HEK293 (cell line): ENCODE data around the gene PRR15.

Source experiments
- KLF9 ChIP-seq: fragments of 450-650 bp; formaldehyde crosslinking; IDR thresholded peaks from 2 replicates; pipeline ENCODE4 v1.5.1; 2016; ENCODE audit warnings: missing biosample characterization, missing genetic modification characterization, low read depth
- SETDB1 ChIP-seq: IDR thresholded peaks from one replicate; pipeline ENCODE4 v1.6.1; 2017; ENCODE audit warnings: mild to moderate bottlenecking, low read length, moderate library complexity, mixed read lengths; ENCODE audit not compliant: insufficient read length
- ZNF140 ChIP-seq: fragments of 450-650 bp; formaldehyde crosslinking; IDR thresholded peaks from 2 replicates; pipeline ENCODE4 v1.5.1; 2016; ENCODE audit warnings: missing biosample characterization, missing genetic modification characterization
- ZNF416 ChIP-seq: fragments of 450-650 bp; formaldehyde crosslinking; IDR thresholded peaks from 2 replicates; pipeline ENCODE4 v1.5.1; 2016; ENCODE audit warnings: missing biosample characterization, missing genetic modification characterization
- ZNF560 ChIP-seq: fragments of 450-650 bp; formaldehyde crosslinking; IDR thresholded peaks from 2 replicates; pipeline ENCODE4 v1.5.1; 2017; ENCODE audit warnings: missing biosample characterization, missing genetic modification characterization, borderline replicate concordance
- ZNF747 ChIP-seq: fragments of 450-650 bp; formaldehyde crosslinking; IDR thresholded peaks from 2 replicates; pipeline ENCODE4 v1.5.1; 2016; ENCODE audit warnings: missing biosample characterization, missing genetic modification characterization
- ZSCAN23 ChIP-seq: fragments of 450-650 bp; formaldehyde crosslinking; IDR thresholded peaks from 2 replicates; pipeline ENCODE4 v1.5.1; 2016; ENCODE audit warnings: missing biosample characterization, missing genetic modification characterization
- ZSCAN30 ChIP-seq: fragments of 450-650 bp; IDR thresholded peaks from 2 replicates; pipeline ENCODE4 v1.5.1; 2018; ENCODE audit warnings: missing biosample characterization, mild to moderate bottlenecking, missing genetic modification characterization, moderate library complexity
- TF ChIP-seq, protein P1 (sequence below): fragments of 450-650 bp; formaldehyde crosslinking; IDR thresholded peaks from 2 replicates; pipeline ENCODE4 v1.5.1; 2016; ENCODE audit warnings: missing biosample characterization, missing genetic modification characterization
- TF ChIP-seq, protein P2 (sequence below): fragments of 450-650 bp; formaldehyde crosslinking; IDR thresholded peaks from 2 replicates; pipeline ENCODE4 v1.5.1; 2016; ENCODE audit warnings: missing biosample characterization, missing genetic modification characterization
- TF ChIP-seq, protein P3 (sequence below): fragments of 450-650 bp; formaldehyde crosslinking; IDR thresholded peaks from 2 replicates; pipeline ENCODE4 v1.5.1; 2016; ENCODE audit warnings: missing biosample characterization, missing genetic modification characterization
- TF ChIP-seq, protein P4 (sequence below): fragments of 450-650 bp; formaldehyde crosslinking; IDR thresholded peaks from 2 replicates; pipeline ENCODE4 v1.5.1; 2016; ENCODE audit warnings: missing biosample characterization, missing genetic modification characterization

DNA sequence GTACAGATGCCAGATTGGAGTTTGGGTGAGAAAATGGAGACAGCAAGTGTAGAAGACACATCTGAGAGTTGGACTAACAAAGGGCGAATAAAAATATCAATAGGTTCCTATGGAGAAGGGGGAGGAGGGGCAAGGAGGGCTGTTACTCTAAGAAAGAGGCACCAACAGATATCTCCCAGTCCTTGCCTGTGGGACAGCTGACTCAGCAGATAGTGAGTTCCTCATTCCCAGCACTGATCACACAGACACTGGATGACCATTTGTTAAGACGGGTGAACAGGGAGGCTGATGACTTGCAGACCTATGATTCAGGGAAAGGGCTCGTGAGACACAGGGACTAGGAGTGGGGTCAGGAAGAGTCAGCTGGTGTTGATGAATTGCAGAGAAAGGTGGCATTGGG lies 5.7 kb upstream of the PRR15 start:
- no peak for TF ChIP-seq ZNF416 (tag by site-specific recombination)
- TF ChIP-seq SETDB1: no peak
- TF ChIP-seq ZNF140 (tag by site-specific recombination): no peak
- TF ChIP-seq, protein P1, sequence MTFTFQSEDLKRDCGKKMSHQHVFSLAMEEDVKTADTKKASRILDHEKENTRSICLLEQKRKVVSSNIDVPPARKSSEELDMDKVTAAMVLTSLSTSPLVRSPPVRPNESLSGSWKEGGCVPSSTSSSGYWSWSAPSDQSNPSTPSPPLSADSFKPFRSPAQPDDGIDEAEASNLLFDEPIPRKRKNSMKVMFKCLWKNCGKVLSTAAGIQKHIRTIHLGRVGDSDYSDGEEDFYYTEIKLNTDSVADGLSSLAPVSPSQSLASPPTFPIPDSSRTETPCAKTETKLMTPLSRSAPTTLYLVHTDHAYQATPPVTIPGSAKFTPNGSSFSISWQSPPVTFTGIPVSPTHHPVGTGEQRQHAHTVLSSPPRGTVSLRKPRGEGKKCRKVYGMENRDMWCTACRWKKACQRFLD: no peak
- TF ChIP-seq, protein P2, sequence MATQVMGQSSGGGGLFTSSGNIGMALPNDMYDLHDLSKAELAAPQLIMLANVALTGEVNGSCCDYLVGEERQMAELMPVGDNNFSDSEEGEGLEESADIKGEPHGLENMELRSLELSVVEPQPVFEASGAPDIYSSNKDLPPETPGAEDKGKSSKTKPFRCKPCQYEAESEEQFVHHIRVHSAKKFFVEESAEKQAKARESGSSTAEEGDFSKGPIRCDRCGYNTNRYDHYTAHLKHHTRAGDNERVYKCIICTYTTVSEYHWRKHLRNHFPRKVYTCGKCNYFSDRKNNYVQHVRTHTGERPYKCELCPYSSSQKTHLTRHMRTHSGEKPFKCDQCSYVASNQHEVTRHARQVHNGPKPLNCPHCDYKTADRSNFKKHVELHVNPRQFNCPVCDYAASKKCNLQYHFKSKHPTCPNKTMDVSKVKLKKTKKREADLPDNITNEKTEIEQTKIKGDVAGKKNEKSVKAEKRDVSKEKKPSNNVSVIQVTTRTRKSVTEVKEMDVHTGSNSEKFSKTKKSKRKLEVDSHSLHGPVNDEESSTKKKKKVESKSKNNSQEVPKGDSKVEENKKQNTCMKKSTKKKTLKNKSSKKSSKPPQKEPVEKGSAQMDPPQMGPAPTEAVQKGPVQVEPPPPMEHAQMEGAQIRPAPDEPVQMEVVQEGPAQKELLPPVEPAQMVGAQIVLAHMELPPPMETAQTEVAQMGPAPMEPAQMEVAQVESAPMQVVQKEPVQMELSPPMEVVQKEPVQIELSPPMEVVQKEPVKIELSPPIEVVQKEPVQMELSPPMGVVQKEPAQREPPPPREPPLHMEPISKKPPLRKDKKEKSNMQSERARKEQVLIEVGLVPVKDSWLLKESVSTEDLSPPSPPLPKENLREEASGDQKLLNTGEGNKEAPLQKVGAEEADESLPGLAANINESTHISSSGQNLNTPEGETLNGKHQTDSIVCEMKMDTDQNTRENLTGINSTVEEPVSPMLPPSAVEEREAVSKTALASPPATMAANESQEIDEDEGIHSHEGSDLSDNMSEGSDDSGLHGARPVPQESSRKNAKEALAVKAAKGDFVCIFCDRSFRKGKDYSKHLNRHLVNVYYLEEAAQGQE (tag by site-specific recombination): no peak
- TF ChIP-seq, protein P3, sequence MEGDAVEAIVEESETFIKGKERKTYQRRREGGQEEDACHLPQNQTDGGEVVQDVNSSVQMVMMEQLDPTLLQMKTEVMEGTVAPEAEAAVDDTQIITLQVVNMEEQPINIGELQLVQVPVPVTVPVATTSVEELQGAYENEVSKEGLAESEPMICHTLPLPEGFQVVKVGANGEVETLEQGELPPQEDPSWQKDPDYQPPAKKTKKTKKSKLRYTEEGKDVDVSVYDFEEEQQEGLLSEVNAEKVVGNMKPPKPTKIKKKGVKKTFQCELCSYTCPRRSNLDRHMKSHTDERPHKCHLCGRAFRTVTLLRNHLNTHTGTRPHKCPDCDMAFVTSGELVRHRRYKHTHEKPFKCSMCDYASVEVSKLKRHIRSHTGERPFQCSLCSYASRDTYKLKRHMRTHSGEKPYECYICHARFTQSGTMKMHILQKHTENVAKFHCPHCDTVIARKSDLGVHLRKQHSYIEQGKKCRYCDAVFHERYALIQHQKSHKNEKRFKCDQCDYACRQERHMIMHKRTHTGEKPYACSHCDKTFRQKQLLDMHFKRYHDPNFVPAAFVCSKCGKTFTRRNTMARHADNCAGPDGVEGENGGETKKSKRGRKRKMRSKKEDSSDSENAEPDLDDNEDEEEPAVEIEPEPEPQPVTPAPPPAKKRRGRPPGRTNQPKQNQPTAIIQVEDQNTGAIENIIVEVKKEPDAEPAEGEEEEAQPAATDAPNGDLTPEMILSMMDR (tag by site-specific recombination): no peak
- no peak for TF ChIP-seq ZNF560
- no peak for TF ChIP-seq KLF9 (tag by site-specific recombination)
- no peak for TF ChIP-seq ZNF747
- TF ChIP-seq ZSCAN23: no peak
- TF ChIP-seq, protein P4, sequence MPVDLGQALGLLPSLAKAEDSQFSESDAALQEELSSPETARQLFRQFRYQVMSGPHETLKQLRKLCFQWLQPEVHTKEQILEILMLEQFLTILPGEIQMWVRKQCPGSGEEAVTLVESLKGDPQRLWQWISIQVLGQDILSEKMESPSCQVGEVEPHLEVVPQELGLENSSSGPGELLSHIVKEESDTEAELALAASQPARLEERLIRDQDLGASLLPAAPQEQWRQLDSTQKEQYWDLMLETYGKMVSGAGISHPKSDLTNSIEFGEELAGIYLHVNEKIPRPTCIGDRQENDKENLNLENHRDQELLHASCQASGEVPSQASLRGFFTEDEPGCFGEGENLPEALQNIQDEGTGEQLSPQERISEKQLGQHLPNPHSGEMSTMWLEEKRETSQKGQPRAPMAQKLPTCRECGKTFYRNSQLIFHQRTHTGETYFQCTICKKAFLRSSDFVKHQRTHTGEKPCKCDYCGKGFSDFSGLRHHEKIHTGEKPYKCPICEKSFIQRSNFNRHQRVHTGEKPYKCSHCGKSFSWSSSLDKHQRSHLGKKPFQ (tag by site-specific recombination): no peak
- TF ChIP-seq ZSCAN30: no peak
